HG03175 (cell line): ENCODE results near the gene HDAC4.

Source experiments
- ATAC-seq: cut with Tn5 transposase; IDR thresholded peaks from one replicate; pipeline ENCODE4 v1.9.1; 2021; ENCODE audit warnings: mild to moderate bottlenecking, moderate library complexity; ENCODE audit not compliant: unreplicated experiment

Gene HDAC4

GRCh38 chr2:239354132-239354790 is 46.6 kb downstream of the HDAC4 start:
- ATAC-seq = no peak

- ATAC-seq = no peak
Observed at GRCh38 chr2:239353692-239354091, 47.1 kb downstream of the HDAC4 start.

GRCh38 chr2:239351687-239352086 is 49.1 kb downstream of the HDAC4 start:
- no peak for ATAC-seq

GRCh38 chr2:239349453-239350135 is 51.2 kb downstream of the HDAC4 start:
- ATAC-seq = no peak

- ATAC-seq = no peak
Observed at GRCh38 chr2:239348563-239349452, 52.0 kb downstream of the HDAC4 start.

- ATAC-seq = no peak
Observed at GRCh38 chr2:239346676-239347075, 54.1 kb downstream of the HDAC4 start.

GRCh38 chr2:239345251-239345650 is 55.6 kb downstream of the HDAC4 start:
- no peak for ATAC-seq

GRCh38 chr2:239344857-239345216 is 56.0 kb downstream of the HDAC4 start:
- no peak for ATAC-seq

GRCh38 chr2:239343946-239344856 is 56.6 kb downstream of the HDAC4 start:
- no peak for ATAC-seq

GRCh38 chr2:239343460-239343859 is 57.4 kb downstream of the HDAC4 start:
- ATAC-seq = no peak

- ATAC-seq = no peak
Observed at GRCh38 chr2:239341840-239342239, 59.0 kb downstream of the HDAC4 start.

GRCh38 chr2:239341146-239341732 is 59.6 kb downstream of the HDAC4 start:
- no peak for ATAC-seq

GRCh38 chr2:239339726-239340601 is 60.9 kb downstream of the HDAC4 start:
- ATAC-seq = no peak

GRCh38 chr2:239339241-239339640 is 61.6 kb downstream of the HDAC4 start:
- no peak for ATAC-seq

GRCh38 chr2:239337877-239338484 is 62.8 kb downstream of the HDAC4 start:
- ATAC-seq = no peak

- ATAC-seq = no peak
Observed at GRCh38 chr2:239337122-239337876, 63.5 kb downstream of the HDAC4 start.

GRCh38 chr2:239331560-239331959 is 69.3 kb downstream of the HDAC4 start:
- ATAC-seq = no peak

- ATAC-seq = no peak
Observed at GRCh38 chr2:239330836-239331235, 70.0 kb downstream of the HDAC4 start.
